Trophoblast cell (in vitro differentiated cells and primary cell): ENCODE results near the gene ZNF774.
A peak's percentile ranks its signal among the peaks of the same experiment; 100 is the strongest.

Source experiments
- DNase-seq, 2 donors: peaks; one replicate each; pipeline ENCODE4 v3.0.0-alpha.2; 2016
- H2AFZ ChIP-seq: 2 replicates; pipeline ENCODE4 v1.6.1; 2013; ENCODE audit warnings: low read length, moderate library complexity, mild to moderate bottlenecking; ENCODE audit not compliant: insufficient read depth, poor library complexity
- H2AK5ac ChIP-seq: 2 replicates; pipeline ENCODE4 v1.6.1; 2013; ENCODE audit warnings: mild to moderate bottlenecking, low read length
- H2BK120ac ChIP-seq: 2 replicates; pipeline ENCODE4 v1.6.1; 2013; ENCODE audit warnings: low read length, mild to moderate bottlenecking, moderate library complexity; ENCODE audit not compliant: insufficient read depth, poor library complexity
- H2BK12ac ChIP-seq: 2 replicates; pipeline ENCODE4 v1.6.1; 2013; ENCODE audit warnings: mild to moderate bottlenecking, low read length, moderate library complexity
- H2BK5ac ChIP-seq: 2 replicates; pipeline ENCODE4 v1.6.1; 2013; ENCODE audit warnings: low read length, low read depth, moderate library complexity, mild to moderate bottlenecking; ENCODE audit not compliant: poor library complexity
- H3K14ac ChIP-seq: 2 replicates; pipeline ENCODE4 v1.6.1; 2013; ENCODE audit warnings: mild to moderate bottlenecking, low read length
- H3K18ac ChIP-seq: 2 replicates; pipeline ENCODE4 v1.6.1; 2013; ENCODE audit warnings: mild to moderate bottlenecking, low read length
- H3K23ac ChIP-seq: 2 replicates; pipeline ENCODE4 v1.6.1; 2013; ENCODE audit warnings: low read length
- H3K27ac ChIP-seq: 2 replicates; pipeline ENCODE4 v1.5.1; 2013; ENCODE audit warnings: low read depth, mild to moderate bottlenecking, inconsistent platforms, low read length, moderate library complexity
- H3K27me3 ChIP-seq: 2 replicates; pipeline ENCODE4 v1.6.1; 2013; ENCODE audit warnings: inconsistent platforms, mild to moderate bottlenecking, low read length, moderate library complexity; ENCODE audit not compliant: insufficient read depth
- H3K36me3 ChIP-seq, 2 experiments: 1 replicate in 1 of 2; 2 replicates in 1 of 2; pipeline ENCODE4 v1.6.1; 2013; ENCODE audit warnings: low read length in 2 of 2, mild to moderate bottlenecking in 2 of 2, moderate library complexity in 1 of 2; ENCODE audit not compliant: insufficient read depth in 2 of 2, control insufficient read depth in 1 of 2
- H3K4ac ChIP-seq: 2 replicates; pipeline ENCODE4 v1.6.1; 2013; ENCODE audit warnings: low read depth, mild to moderate bottlenecking, low read length, moderate library complexity
- H3K4me1 ChIP-seq, 2 experiments: 1 replicate in 1 of 2; 2 replicates in 1 of 2; pipeline ENCODE4 v1.6.1; 2013; ENCODE audit warnings: low read length in 2 of 2, mild to moderate bottlenecking in 2 of 2, moderate library complexity in 1 of 2; ENCODE audit not compliant: insufficient read depth in 2 of 2, control insufficient read depth in 1 of 2
- H3K4me2 ChIP-seq: 2 replicates; pipeline ENCODE4 v1.6.1; 2013; ENCODE audit warnings: inconsistent platforms, mild to moderate bottlenecking, low read length, moderate library complexity
- H3K4me3 ChIP-seq: 2 replicates; pipeline ENCODE4 v1.5.1; 2013; ENCODE audit warnings: mild to moderate bottlenecking, low read depth, low read length, inconsistent platforms
- H3K79me1 ChIP-seq: one replicate; pipeline ENCODE4 v1.6.1; 2013; ENCODE audit warnings: low read length
- H3K79me2 ChIP-seq: 2 replicates; pipeline ENCODE4 v1.6.1; 2013; ENCODE audit warnings: low read length, mild to moderate bottlenecking; ENCODE audit not compliant: control insufficient read depth, insufficient read depth, poor library complexity
- H3K9ac ChIP-seq: 2 replicates; pipeline ENCODE4 v1.6.1; 2013; ENCODE audit warnings: mild to moderate bottlenecking, low read length
- H3K9me3 ChIP-seq: 2 replicates; pipeline ENCODE4 v1.6.1; 2013; ENCODE audit warnings: low read depth, mild to moderate bottlenecking, control low read depth, inconsistent platforms, low read length; ENCODE audit not compliant: insufficient read depth
- H4K12ac ChIP-seq: 2 replicates; pipeline ENCODE4 v1.6.1; 2013; ENCODE audit warnings: low read depth, mild to moderate bottlenecking, low read length, moderate library complexity
- H4K8ac ChIP-seq: 2 replicates; pipeline ENCODE4 v1.6.1; 2013; ENCODE audit warnings: low read depth, mild to moderate bottlenecking, low read length, moderate library complexity
- H4K91ac ChIP-seq: one replicate; pipeline ENCODE4 v1.6.1; 2013; ENCODE audit warnings: low read depth, mild to moderate bottlenecking, low read length, moderate library complexity
- WGBS: extraction: QIAGEN DNeasy Blood & Tissue Kit; methylation state at CpG from one replicate; pipeline ENCODE4 v1.1.7; 2013; ENCODE audit warnings: missing lambda C conversion rate; ENCODE audit not compliant: insufficient read length, insufficient coverage; ENCODE audit errors: extremely low coverage; 5-methylcytosine and 5-hydroxymethylcytosine counted together

ZNF774 gene

GRCh38 chr15:90348456-90348855, 3.6 kb upstream of the ZNF774 start:
- DNase-seq = no peak
- H2BK120ac ChIP-seq = no peak overlapping the region
- no peaks in the 10 kb centered on the region for H3K36me3 ChIP-seq
- no peak overlapping the region for H2AK5ac ChIP-seq
- no CpG with 5 or more reads among the region's 6 CpGs for WGBS
- no peak overlapping the region for H4K91ac ChIP-seq
- no peaks in the 10 kb centered on the region for H3K27me3 ChIP-seq
- no peak overlapping the region for H2BK12ac ChIP-seq
- no peak overlapping the region for H3K18ac ChIP-seq
- H2AFZ ChIP-seq = no peak overlapping the region
- H3K4me1 ChIP-seq = peaks cover 3 to 4% of the 10 kb centered on the region in 2 experiments
- no peak overlapping the region for H3K4me2 ChIP-seq
- no peak overlapping the region for H3K14ac ChIP-seq
- no peak overlapping the region for H3K23ac ChIP-seq
- H3K79me2 ChIP-seq = peaks cover 3% of the 10 kb centered on the region
- H3K9me3 ChIP-seq = no peaks in the 10 kb centered on the region
- H4K8ac ChIP-seq = no peak overlapping the region
- no peak overlapping the region for H2BK5ac ChIP-seq
- peaks cover 5% of the 10 kb centered on the region for H3K79me1 ChIP-seq
- H3K27ac ChIP-seq = no peak overlapping the region
- no peak overlapping the region for H3K9ac ChIP-seq
- H3K4ac ChIP-seq = no peak overlapping the region
- no peak overlapping the region for H3K4me3 ChIP-seq
- no peak overlapping the region for H4K12ac ChIP-seq

GRCh38 chr15:90349072-90349471, 3.0 kb upstream of the ZNF774 start:
- H3K79me2 ChIP-seq = peaks cover 3% of the 10 kb centered on the region
- H3K79me1 ChIP-seq = peaks cover 5% of the 10 kb centered on the region
- no peak overlapping the region for H3K4ac ChIP-seq
- no peaks in the 10 kb centered on the region for H3K27me3 ChIP-seq
- H3K18ac ChIP-seq = no peak overlapping the region
- H3K9ac ChIP-seq = no peak overlapping the region
- no peak overlapping the region for H4K8ac ChIP-seq
- H3K4me2 ChIP-seq = no peak overlapping the region
- no peaks in the 10 kb centered on the region for H3K36me3 ChIP-seq
- H3K4me1 ChIP-seq = peaks cover 3 to 4% of the 10 kb centered on the region in 2 experiments
- no peak overlapping the region for H4K12ac ChIP-seq
- no peak overlapping the region for H2BK120ac ChIP-seq
- DNase-seq = no peak
- no peak overlapping the region for H2AFZ ChIP-seq
- H3K14ac ChIP-seq = no peak overlapping the region
- WGBS = no CpG with 5 or more reads among the region's 21 CpGs
- no peak overlapping the region for H3K4me3 ChIP-seq
- no peaks in the 10 kb centered on the region for H3K9me3 ChIP-seq
- no peak overlapping the region for H4K91ac ChIP-seq
- H2BK5ac ChIP-seq = no peak overlapping the region
- H2AK5ac ChIP-seq = no peak overlapping the region
- H3K27ac ChIP-seq = no peak overlapping the region
- no peak overlapping the region for H2BK12ac ChIP-seq
- no peak overlapping the region for H3K23ac ChIP-seq

GRCh38 chr15:90349821-90350220, 2.3 kb upstream of the ZNF774 start:
- peaks cover 5% of the 10 kb centered on the region for H3K79me1 ChIP-seq
- no peak for DNase-seq
- no peak overlapping the region for H3K23ac ChIP-seq
- H2BK5ac ChIP-seq = no peak overlapping the region
- H4K12ac ChIP-seq = no peak overlapping the region
- no peak overlapping the region for H2AFZ ChIP-seq
- H2AK5ac ChIP-seq = peak overlapping the region; percentile 72
- H3K4me1 ChIP-seq = peaks cover 3 to 4% of the 10 kb centered on the region in 2 experiments
- no peak overlapping the region for H2BK120ac ChIP-seq
- WGBS = no CpG with 5 or more reads among the region's 9 CpGs
- no peak overlapping the region for H4K8ac ChIP-seq
- H3K18ac ChIP-seq = no peak overlapping the region
- H3K9me3 ChIP-seq = no peaks in the 10 kb centered on the region
- H3K36me3 ChIP-seq = no peaks in the 10 kb centered on the region
- H2BK12ac ChIP-seq = peak overlapping the region; percentile 12
- no peak overlapping the region for H3K4me3 ChIP-seq
- H3K4me2 ChIP-seq = no peak overlapping the region
- no peak overlapping the region for H3K27ac ChIP-seq
- no peaks in the 10 kb centered on the region for H3K27me3 ChIP-seq
- peak overlapping the region; percentile 16 for H4K91ac ChIP-seq
- no peak overlapping the region for H3K9ac ChIP-seq
- H3K4ac ChIP-seq = no peak overlapping the region
- no peak overlapping the region for H3K14ac ChIP-seq
- peaks cover 3% of the 10 kb centered on the region for H3K79me2 ChIP-seq

GRCh38 chr15:90351479-90352106, 491 bp upstream of the ZNF774 start:
- H3K14ac ChIP-seq = peak overlapping the region; percentile 10
- no CpG with 5 or more reads among the region's 25 CpGs for WGBS
- no peak overlapping the region for H3K27ac ChIP-seq
- DNase-seq = no peak
- peak overlapping the region; percentile 95 for H2AFZ ChIP-seq
- peak overlapping the region; percentile 45 for H4K91ac ChIP-seq
- H2AK5ac ChIP-seq = no peak overlapping the region
- H4K12ac ChIP-seq = peak overlapping the region; percentile 61
- no peak overlapping the region for H3K23ac ChIP-seq
- H3K9me3 ChIP-seq = no peaks in the 10 kb centered on the region
- peaks cover 0 to 2% of the 10 kb centered on the region in 2 experiments for H3K36me3 ChIP-seq
- H3K18ac ChIP-seq = peak overlapping the region; percentile 42
- peaks cover 5% of the 10 kb centered on the region for H3K79me1 ChIP-seq
- H2BK120ac ChIP-seq = no peak overlapping the region
- peak overlapping the region; percentile 85 for H4K8ac ChIP-seq
- H3K4me3 ChIP-seq = peak overlapping the region; percentile 64
- no peak overlapping the region for H3K9ac ChIP-seq
- H2BK5ac ChIP-seq = no peak overlapping the region
- peak overlapping the region; percentile 91 for H3K4me2 ChIP-seq
- peaks cover 3% of the 10 kb centered on the region for H3K79me2 ChIP-seq
- H3K4ac ChIP-seq = no peak overlapping the region
- peaks cover 3 to 4% of the 10 kb centered on the region in 2 experiments for H3K4me1 ChIP-seq
- no peak overlapping the region for H2BK12ac ChIP-seq
- no peaks in the 10 kb centered on the region for H3K27me3 ChIP-seq
